Subcutaneous adipose tissue (tissue), 4 donors: ENCODE data around the gene HSD17B12. TPM values are rescaled to one million over a fixed set of nuclear protein-coding genes. Genes with fewer than 3 reads are reported as not detected.

Experiments
- CTCF ChIP-seq: fragments of 450-650 bp; IDR thresholded peaks from one replicate; pipeline ENCODE4 v1.5.1; 2016; ENCODE audit warnings: low read depth, mild to moderate bottlenecking, control low read depth, antibody characterized with exemption, moderate library complexity
- small RNA-seq: library from RNA; depleted of rRNA; stranded (forward); fragments of <200 nt; gene quantifications from one replicate; pipeline ENCODE3, GENCODE V24; 2016
- total RNA-seq, 4 donors: library from RNA; depleted of rRNA; stranded (reverse); fragments of >200 nt; gene quantifications; one replicate each; pipeline ENCODE4 v1.1.0, GENCODE V29; 2016

HSD17B12 gene
- total RNA-seq, 4 donors from 2014 or later, result 41.2 to 65.6 (median 57.6) TPM

- no peak for TF ChIP-seq CTCF
Observed at GRCh38 chr11:43901551-43901950, 221.0 kb downstream of the HSD17B12 start.

GRCh38 chr11:43903078-43903477, 222.5 kb downstream of the HSD17B12 start:
- TF ChIP-seq CTCF, result no peak

GRCh38 chr11:43903969-43904368, 223.4 kb downstream of the HSD17B12 start:
- TF ChIP-seq CTCF, result no peak

- TF ChIP-seq CTCF, result no peak
Observed at GRCh38 chr11:43904742-43905535, 224.4 kb downstream of the HSD17B12 start.

- no peak for TF ChIP-seq CTCF
Observed at GRCh38 chr11:43905813-43906241, 225.3 kb downstream of the HSD17B12 start.

Small RNAs within 50 kb of the gene (small RNA-seq; reads per million reads assigned to genes)
- gene PHBP2 (not detected), gene RPL23AP63 (not detected)

Other genes starting within 250 kb of the HSD17B12 start
- 10 to 100 TPM; 25.4 to 39.6 (median 34.9) TPM for gene ALKBH3, start 200.1 kb downstream of the HSD17B12 start, total RNA-seq